CD4-positive, alpha-beta T cell treated with Interleukin-15 for 1 hour (primary cell): ENCODE data around the gene LEFTY1.
A peak's percentile ranks its signal among the peaks of the same experiment; 100 is the strongest.

Experiments
- DNase-seq: peaks from one replicate; pipeline ENCODE4 v3.0.0-alpha.2; 2020

LEFTY1 gene

GRCh38 chr1:225887030-225887314 lies 2.0 kb downstream of the LEFTY1 start:
- DNase-seq, result no peak

GRCh38 chr1:225886159-225887029 lies 2.6 kb downstream of the LEFTY1 start:
- DNase-seq, result no peak

- no peak for DNase-seq
Observed at GRCh38 chr1:225885336-225885735, 3.6 kb downstream of the LEFTY1 start.

- DNase-seq, result no peak
Observed at GRCh38 chr1:225883616-225884265, 5.2 kb downstream of the LEFTY1 start.

GRCh38 chr1:225882694-225883615 lies 6.0 kb downstream of the LEFTY1 start:
- no peak for DNase-seq

GRCh38 chr1:225881959-225882693 lies 6.8 kb downstream of the LEFTY1 start, which contains the start of gene TMEM63A:
Gene TMEM63A, minus strand, starts transcription at chr1:225882380. Its CDS starts 4,800 bp downstream, at chr1:225877580.
- DNase-seq, result peak; percentile 90

GRCh38 chr1:225881081-225881958 lies 7.6 kb downstream of the LEFTY1 start:
- peak; percentile 42 for DNase-seq

- no peak for DNase-seq
Observed at GRCh38 chr1:225880636-225881035, 8.3 kb downstream of the LEFTY1 start.

- no peak for DNase-seq
Observed at GRCh38 chr1:225880222-225880588, 8.7 kb downstream of the LEFTY1 start.

- DNase-seq, result no peak
Observed at GRCh38 chr1:225879521-225880221, 9.3 kb downstream of the LEFTY1 start.

GRCh38 chr1:225878282-225878681 lies 10.7 kb downstream of the LEFTY1 start:
- no peak for DNase-seq

GRCh38 chr1:225877580-225877979 lies 11.4 kb downstream of the LEFTY1 start:
- no peak for DNase-seq

GRCh38 chr1:225876900-225877510 lies 11.9 kb downstream of the LEFTY1 start:
- no peak for DNase-seq

- no peak for DNase-seq
Observed at GRCh38 chr1:225875044-225875815, 13.7 kb downstream of the LEFTY1 start.

- DNase-seq, result no peak
Observed at GRCh38 chr1:225874431-225874830, 14.5 kb downstream of the LEFTY1 start.

- no peak for DNase-seq
Observed at GRCh38 chr1:225873281-225873850, 15.6 kb downstream of the LEFTY1 start.

- no peak for DNase-seq
Observed at GRCh38 chr1:225872075-225872430, 16.9 kb downstream of the LEFTY1 start.

- DNase-seq, result no peak
Observed at GRCh38 chr1:225871359-225872074, 17.4 kb downstream of the LEFTY1 start.

- no peak for DNase-seq
Observed at GRCh38 chr1:225870911-225871310, 18.0 kb downstream of the LEFTY1 start.
